H9 (cell line): ENCODE data around the gene CELF4. TPM values are rescaled to one million over a fixed set of nuclear protein-coding genes. Genes with fewer than 3 reads are reported as not detected.

Experiments used
- DNase-seq: peaks from one replicate; pipeline ENCODE4 v3.0.0-alpha.2; 2017
- H2AFZ ChIP-seq: one replicate; pipeline ENCODE4 v1.6.1; 2013; ENCODE audit warnings: mild to moderate bottlenecking, low read length, control low read depth, moderate library complexity
- H2AK5ac ChIP-seq: 2 replicates; pipeline ENCODE4 v1.6.1; 2013; ENCODE audit warnings: low read length, control low read depth, mixed read lengths; ENCODE audit not compliant: insufficient read length
- H2BK120ac ChIP-seq: one replicate; pipeline ENCODE4 v1.6.1; 2013; ENCODE audit warnings: low read depth, mild to moderate bottlenecking, low read length, control low read depth, inconsistent platforms; ENCODE audit not compliant: poor library complexity, severe bottlenecking
- H2BK12ac ChIP-seq: 2 replicates; pipeline ENCODE4 v1.6.1; 2013; ENCODE audit warnings: low read length, control low read depth, mixed read lengths, low read depth; ENCODE audit not compliant: insufficient read length
- H2BK15ac ChIP-seq: 2 replicates; pipeline ENCODE4 v1.6.1; 2013; ENCODE audit warnings: low read depth, low read length, control low read depth
- H2BK20ac ChIP-seq: one replicate; pipeline ENCODE4 v1.6.1; 2013; ENCODE audit warnings: low read depth, mild to moderate bottlenecking, low read length, control low read depth, inconsistent platforms; ENCODE audit not compliant: poor library complexity, severe bottlenecking
- H2BK5ac ChIP-seq: 2 replicates; pipeline ENCODE4 v1.6.1; 2013; ENCODE audit warnings: low read length, control low read depth, mixed read lengths; ENCODE audit not compliant: insufficient read length
- H3K14ac ChIP-seq: 2 replicates; pipeline ENCODE4 v1.6.1; 2013; ENCODE audit warnings: low read length, control low read depth; ENCODE audit not compliant: insufficient read depth
- H3K18ac ChIP-seq: 2 replicates; pipeline ENCODE4 v1.6.1; 2013; ENCODE audit warnings: low read depth, mild to moderate bottlenecking, mixed read lengths, low read length, control low read depth; ENCODE audit not compliant: insufficient read length
- H3K23ac ChIP-seq: 2 replicates; pipeline ENCODE4 v1.6.1; 2013; ENCODE audit warnings: low read length, control low read depth, mixed read lengths, low read depth; ENCODE audit not compliant: insufficient read length
- H3K23me2 ChIP-seq: 2 replicates; pipeline ENCODE4 v1.6.1; 2013; ENCODE audit warnings: low read depth, mild to moderate bottlenecking, mixed read lengths, low read length, control low read depth; ENCODE audit not compliant: insufficient read length, poor library complexity, severe bottlenecking
- H3K27ac ChIP-seq: 2 replicates; pipeline ENCODE4 v1.5.1; 2013; ENCODE audit warnings: low read length, control low read depth, mixed read lengths, low read depth; ENCODE audit not compliant: insufficient read length
- H3K27me3 ChIP-seq: 2 replicates; pipeline ENCODE4 v1.6.1; 2013; ENCODE audit warnings: low read length, control low read depth, inconsistent platforms; ENCODE audit not compliant: insufficient read depth
- H3K4ac ChIP-seq: 2 replicates; pipeline ENCODE4 v1.6.1; 2013; ENCODE audit warnings: low read depth, mild to moderate bottlenecking, control low read depth, inconsistent platforms, low read length, moderate library complexity
- H3K4me1 ChIP-seq: 2 replicates; pipeline ENCODE4 v1.6.1; 2013; ENCODE audit warnings: low read length, control low read depth, inconsistent platforms; ENCODE audit not compliant: insufficient read depth
- H3K4me2 ChIP-seq: 2 replicates; pipeline ENCODE4 v1.6.1; 2013; ENCODE audit warnings: low read length, control low read depth, mixed read lengths; ENCODE audit not compliant: insufficient read length, insufficient read depth
- H3K56ac ChIP-seq: 2 replicates; pipeline ENCODE4 v1.6.1; 2013; ENCODE audit warnings: low read depth, mild to moderate bottlenecking, mixed read lengths, low read length, control low read depth; ENCODE audit not compliant: insufficient read length
- H3K79me1 ChIP-seq: 2 replicates; pipeline ENCODE4 v1.6.1; 2013; ENCODE audit warnings: low read depth, mild to moderate bottlenecking, moderate library complexity, low read length, control low read depth, inconsistent platforms; ENCODE audit not compliant: insufficient read depth, poor library complexity, severe bottlenecking
- H3K79me2 ChIP-seq: 2 replicates; pipeline ENCODE4 v1.6.1; 2013; ENCODE audit warnings: low read length, control low read depth, inconsistent platforms; ENCODE audit not compliant: insufficient read depth
- H3K9ac ChIP-seq: 2 replicates; pipeline ENCODE4 v1.6.1; 2013; ENCODE audit warnings: low read length, control low read depth, mixed read lengths; ENCODE audit not compliant: insufficient read length; ENCODE audit errors: extremely low read depth
- H3K9me3 ChIP-seq: one replicate; pipeline ENCODE4 v1.6.1; 2013; ENCODE audit warnings: low read depth, low read length, inconsistent platforms; ENCODE audit not compliant: control insufficient read depth
- H3T11ph ChIP-seq: one replicate; pipeline ENCODE4 v1.6.1; 2013; ENCODE audit warnings: mild to moderate bottlenecking, low read length, control low read depth, inconsistent platforms
- H4K20me1 ChIP-seq: one replicate; pipeline ENCODE4 v1.6.1; 2013; ENCODE audit not compliant: control insufficient read depth, insufficient read length, insufficient read depth
- H4K5ac ChIP-seq: 2 replicates; pipeline ENCODE4 v1.6.1; 2013; ENCODE audit warnings: low read depth, mild to moderate bottlenecking, mixed read lengths, low read length, control low read depth; ENCODE audit not compliant: insufficient read length
- H4K8ac ChIP-seq: replicated peaks from 2 replicates; pipeline ENCODE4 v1.6.1; 2013; ENCODE audit warnings: low read length, control low read depth, mixed read lengths, low read depth; ENCODE audit not compliant: insufficient read length
- H4K91ac ChIP-seq: 2 replicates; pipeline ENCODE4 v1.6.1; 2013; ENCODE audit warnings: low read depth, mild to moderate bottlenecking, moderate library complexity, mixed read lengths, low read length, control low read depth; ENCODE audit not compliant: insufficient read length
- H3K27ac Mint-ChIP-seq, 3 experiments: 2 replicates in 2 of 3; 3 replicates in 1 of 3; pipeline ENCODE4 v1.8.0; 2020 to 2021; ENCODE audit warnings: mixed read lengths in 3 of 3, mild to moderate bottlenecking in 1 of 3, moderate library complexity in 1 of 3
- H3K27me3 Mint-ChIP-seq: 2 replicates; pipeline ENCODE4 v1.8.0; 2021; ENCODE audit warnings: low read depth, mild to moderate bottlenecking, moderate library complexity, mixed read lengths
- H3K36me3 Mint-ChIP-seq, 3 experiments: 2 replicates in 2 of 3; 3 replicates in 1 of 3; pipeline ENCODE4 v1.8.0; 2020 to 2021; ENCODE audit warnings: low read depth in 3 of 3, mixed read lengths in 3 of 3; ENCODE audit not compliant: insufficient read depth in 1 of 3
- H3K4me1 Mint-ChIP-seq, 2 experiments: 2 replicates each; pipeline ENCODE4 v1.8.0; 2020; ENCODE audit warnings: mixed read lengths in 2 of 2
- H3K4me3 Mint-ChIP-seq, 2 experiments: 2 replicates in 1 of 2; 3 replicates in 1 of 2; pipeline ENCODE4 v1.8.0; 2020 to 2021; ENCODE audit warnings: mild to moderate bottlenecking in 2 of 2, mixed read lengths in 2 of 2, moderate library complexity in 1 of 2
- H3K9me3 Mint-ChIP-seq, 2 experiments: 2 replicates in 1 of 2; 3 replicates in 1 of 2; pipeline ENCODE4 v1.8.0; 2020; ENCODE audit warnings: mild to moderate bottlenecking in 2 of 2, mixed read lengths in 2 of 2, moderate library complexity in 1 of 2
- WGBS: extraction: QIAGEN DNeasy Blood & Tissue Kit; methylation state at CpG from one replicate; pipeline ENCODE4 v1.1.7; 2013; ENCODE audit warnings: missing lambda C conversion rate, low lambda C conversion rate, mixed read lengths; ENCODE audit not compliant: insufficient read length; ENCODE audit errors: extremely low coverage; 5-methylcytosine and 5-hydroxymethylcytosine counted together
- total RNA-seq: library from RNA; stranded (reverse); gene quantifications from 2 replicates; pipeline ENCODE4 v1.2.1, GENCODE V29; 2021
- TF ChIP-seq, protein P1 (sequence below): fragments of 200-600 bp; sonication (generic); conservative IDR thresholded peaks from 3 replicates; pipeline ENCODE4 v1.8.0; 2021; ENCODE audit warnings: antibody characterized with exemption, mild to moderate bottlenecking

The CELF4 gene
- total RNA-seq, 1 experiment from 2014 or later, result 1.1 TPM

- no peak overlapping the region for H3K56ac ChIP-seq
- H4K5ac ChIP-seq, result no peak overlapping the region
- WGBS, result no CpG with 5 or more reads among the region's 8 CpGs
- no peaks in the 10 kb centered on the region for H4K20me1 ChIP-seq
- no peak overlapping the region for H3K9ac ChIP-seq
- H3K23ac ChIP-seq, result no peak overlapping the region
- H3K27ac ChIP-seq, result no peak overlapping the region
- H2BK20ac ChIP-seq, result no peak overlapping the region
- H2AFZ ChIP-seq, result no peak overlapping the region
- no peak overlapping the region for H2BK15ac ChIP-seq
- H3K23me2 ChIP-seq, result no peaks in the 10 kb centered on the region
- H3K27ac Mint-ChIP-seq, result no peak overlapping the region
- no peak overlapping the region for H3K4me3 Mint-ChIP-seq
- no peak overlapping the region for H3T11ph ChIP-seq
- H4K8ac ChIP-seq, result no peak overlapping the region
- peaks cover 15 to 19% of the 10 kb centered on the region in 2 experiments for H3K4me1 Mint-ChIP-seq
- H3K18ac ChIP-seq, result no peak overlapping the region
- H3K14ac ChIP-seq, result no peak overlapping the region
- H4K91ac ChIP-seq, result no peak overlapping the region
- no peaks in the 10 kb centered on the region for H3K9me3 ChIP-seq
- no peak overlapping the region for H3K4ac ChIP-seq
- H3K4me2 ChIP-seq, result no peak overlapping the region
- no peaks in the 10 kb centered on the region; a peak in 1 of 7 replicates for H3K36me3 Mint-ChIP-seq
- H2BK5ac ChIP-seq, result no peak overlapping the region
- no peaks in the 10 kb centered on the region; the same call in 1 of the 2 replicates for H3K4me1 ChIP-seq
- no peak overlapping the region for H2AK5ac ChIP-seq
- H3K27me3 ChIP-seq, result no peaks in the 10 kb centered on the region
- no peak overlapping the region for H2BK12ac ChIP-seq
- H3K79me1 ChIP-seq, result no peaks in the 10 kb centered on the region
- H3K79me2 ChIP-seq, result no peaks in the 10 kb centered on the region
- peaks cover 28% of the 10 kb centered on the region for H3K27me3 Mint-ChIP-seq
- TF ChIP-seq, protein P1, sequence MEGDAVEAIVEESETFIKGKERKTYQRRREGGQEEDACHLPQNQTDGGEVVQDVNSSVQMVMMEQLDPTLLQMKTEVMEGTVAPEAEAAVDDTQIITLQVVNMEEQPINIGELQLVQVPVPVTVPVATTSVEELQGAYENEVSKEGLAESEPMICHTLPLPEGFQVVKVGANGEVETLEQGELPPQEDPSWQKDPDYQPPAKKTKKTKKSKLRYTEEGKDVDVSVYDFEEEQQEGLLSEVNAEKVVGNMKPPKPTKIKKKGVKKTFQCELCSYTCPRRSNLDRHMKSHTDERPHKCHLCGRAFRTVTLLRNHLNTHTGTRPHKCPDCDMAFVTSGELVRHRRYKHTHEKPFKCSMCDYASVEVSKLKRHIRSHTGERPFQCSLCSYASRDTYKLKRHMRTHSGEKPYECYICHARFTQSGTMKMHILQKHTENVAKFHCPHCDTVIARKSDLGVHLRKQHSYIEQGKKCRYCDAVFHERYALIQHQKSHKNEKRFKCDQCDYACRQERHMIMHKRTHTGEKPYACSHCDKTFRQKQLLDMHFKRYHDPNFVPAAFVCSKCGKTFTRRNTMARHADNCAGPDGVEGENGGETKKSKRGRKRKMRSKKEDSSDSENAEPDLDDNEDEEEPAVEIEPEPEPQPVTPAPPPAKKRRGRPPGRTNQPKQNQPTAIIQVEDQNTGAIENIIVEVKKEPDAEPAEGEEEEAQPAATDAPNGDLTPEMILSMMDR, result no peak
- no peaks in the 10 kb centered on the region; a peak in 1 of 5 replicates for H3K9me3 Mint-ChIP-seq
- peak; percentile 39 for DNase-seq
- no peak overlapping the region for H2BK120ac ChIP-seq
Observed at GRCh38 chr18:37383036-37383785, 182.4 kb downstream of the CELF4 start.
